CD4-positive, alpha-beta T cell (primary cell): ENCODE results near the gene SCARF1. TPM values are rescaled to one million over a fixed set of nuclear protein-coding genes. Genes with fewer than 3 reads are reported as not detected.

ENCODE experiments used
- ATAC-seq: fragments of 200-7000 bp; cut with Tn5 transposase; one replicate; pipeline ENCODE4 v1.10.0; 2022; ENCODE audit warnings: mild to moderate bottlenecking; ENCODE audit not compliant: poor library complexity
- CTCF ChIA-PET: fragments of 350-600 bp; sonication (Branson Sonifier 250); formaldehyde crosslinking; loops from one replicate; lab custom pipeline; 2021; ENCODE audit warnings: antibody characterized with exemption, inconsistent platforms; lab: Charles Lee
- POLR2A ChIA-PET: fragments of 350-600 bp; sonication (Branson Sonifier 250); formaldehyde crosslinking; loops from one replicate; lab custom pipeline; 2021; ENCODE audit warnings: antibody characterized with exemption, inconsistent platforms; lab: Charles Lee
- DNase-seq, 14 experiments: peaks; one replicate each; pipeline ENCODE4 v3.0.0-alpha.2; 2013 to 2020; ENCODE audit warnings: mixed read lengths in 2 of 14
- H3K27ac ChIP-seq, 2 donors: one replicate each; pipeline versions ENCODE4 v1.5.1 to v1.7.0; 2013; ENCODE audit warnings: low read length in 2 of 2, low read depth in 1 of 2, mild to moderate bottlenecking in 1 of 2
- H3K27me3 ChIP-seq, 2 experiments: 1 replicate in 1 of 2; 2 replicates in 1 of 2; pipeline versions ENCODE4 v1.6.1 to v1.7.0; 2013; ENCODE audit warnings: low read length in 2 of 2, control low read depth in 1 of 2, mild to moderate bottlenecking in 1 of 2, moderate library complexity in 1 of 2; ENCODE audit not compliant: insufficient read depth in 2 of 2, control insufficient read depth in 1 of 2
- H3K36me3 ChIP-seq: one replicate; pipeline ENCODE4 v1.6.1; 2013; ENCODE audit warnings: low read length, control low read depth; ENCODE audit not compliant: insufficient read depth
- H3K4me1 ChIP-seq: one replicate; pipeline ENCODE4 v1.6.1; 2013; ENCODE audit warnings: low read length, control low read depth; ENCODE audit not compliant: insufficient read depth
- H3K4me3 ChIP-seq: one replicate; pipeline ENCODE4 v1.5.1; 2013; ENCODE audit warnings: mild to moderate bottlenecking, low read length, moderate library complexity
- H3K9me3 ChIP-seq, 2 experiments: 1 replicate in 1 of 2; 2 replicates in 1 of 2; pipeline versions ENCODE4 v1.6.1 to v1.7.0; 2013; ENCODE audit warnings: low read length in 2 of 2, mild to moderate bottlenecking in 2 of 2, control low read depth in 1 of 2, moderate library complexity in 1 of 2; ENCODE audit not compliant: control insufficient read depth in 1 of 2, insufficient read depth in 1 of 2
- H3K27ac Mint-ChIP-seq: one replicate; pipeline ENCODE4 v1.8.0; 2020; ENCODE audit warnings: mixed read lengths
- H3K27me3 Mint-ChIP-seq: one replicate; pipeline ENCODE4 v1.8.0; 2021; ENCODE audit warnings: mixed read lengths
- H3K36me3 Mint-ChIP-seq: one replicate; pipeline ENCODE4 v1.8.0; 2021; ENCODE audit warnings: low read depth, mixed read lengths
- H3K4me1 Mint-ChIP-seq: one replicate; pipeline ENCODE4 v1.8.0; 2021; ENCODE audit warnings: low read depth, mixed read lengths
- H3K4me3 Mint-ChIP-seq: one replicate; pipeline ENCODE4 v1.8.0; 2020; ENCODE audit warnings: mild to moderate bottlenecking, mixed read lengths
- H3K9me3 Mint-ChIP-seq: one replicate; pipeline ENCODE4 v1.8.0; 2020; ENCODE audit warnings: mixed read lengths
- CTCF ChIP-seq: fragments of 200-600 bp; IDR thresholded peaks from one replicate; pipeline ENCODE4 v1.8.0; 2022; ENCODE audit warnings: antibody characterized with exemption, mild to moderate bottlenecking
- intact Hi-C, 2 experiments: fragments of 100-400 bp; cut with DNase I in 1 of 2; cut with micrococcal nuclease in 1 of 2; formaldehyde crosslinking; loops; one replicate each; pipeline versions ENCODE4 v1.15.1 to v1.9.0; 2023 to 2025; cut with DNase I, micrococcal nuclease
- total RNA-seq, 174 experiments: library from RNA in 2 of 174; stranded (reverse) in 2 of 174; gene quantifications; one replicate each; pipeline ENCODE4 v1.2.3 and lab custom pipeline; 2021 to 2026

The SCARF1 gene
- total RNA-seq, 2 experiments from 2014 or later, result 0.41 to 0.45 TPM

- Mint-ChIP-seq H3K4me3 (peak overlapping the region; percentile 34), H3K27ac (peak overlapping the region; percentile 27), H3K4me1 (peaks cover 4% of the 10 kb centered on the region), H3K27me3 (no peaks in the 10 kb centered on the region), H3K9me3 (no peaks in the 10 kb centered on the region), H3K36me3 (peaks cover 56% of the 10 kb centered on the region)
- peaks cover 59% of the 10 kb centered on the region for H3K36me3 ChIP-seq
- peaks cover 21% of the 10 kb centered on the region for H3K4me1 ChIP-seq
- ChIA-PET CTCF (interaction anchor here (0.7 to 1.7 kb wide), 3 partner anchors 10 to 21 kb away, joined by 3 to 4 read pairs (median 3); no protein-coding TSS in a partner anchor), POLR2A (no interaction called here)
- H3K9me3 ChIP-seq, result no peaks in the 10 kb centered on the region
- intact Hi-C loops, result loop anchor here in 1 of 2 experiments (1.0 kb wide), 1 partner anchor 32 kb away; no protein-coding TSS in a partner anchor
- H3K27ac ChIP-seq, result no peak overlapping the region
- no peak for TF ChIP-seq CTCF
- DNase-seq (no peak), ATAC-seq (no peak)
- H3K27me3 ChIP-seq, result no peaks in the 10 kb centered on the region
- H3K4me3 ChIP-seq, result no peak overlapping the region
Measured at GRCh38 chr17:1651559-1651844, 6.0 kb upstream of the SCARF1 start.

GRCh38 chr17:1650731-1651558, 5.4 kb upstream of the SCARF1 start:
- Histone ChIP-seq H3K4me1 (peaks cover 24% of the 10 kb centered on the region), H3K27me3 (no peaks in the 10 kb centered on the region), H3K27ac (no peak overlapping the region), H3K9me3 (no peaks in the 10 kb centered on the region), H3K4me3 (no peak overlapping the region), H3K36me3 (peaks cover 53% of the 10 kb centered on the region)
- POLR2A ChIA-PET, result interaction anchor here (3.1 to 3.9 kb wide), 3 partner anchors 22 to 135 kb away, joined by 16 to 44 read pairs (median 29); partner anchors contain the start of genes INPP5K, PRPF8 and SLC43A2
- H3K27ac Mint-ChIP-seq, result peak overlapping the region; percentile 27
- no peaks in the 10 kb centered on the region for H3K27me3 Mint-ChIP-seq
- CTCF ChIA-PET, result interaction anchor here (1.3 to 2.9 kb wide), 3 partner anchors 10 to 21 kb away, joined by 3 to 8 read pairs (median 3); no protein-coding TSS in a partner anchor
- peak overlapping the region; percentile 34 for H3K4me3 Mint-ChIP-seq
- intact Hi-C loops, result loop anchor here in 1 of 2 experiments (1.0 kb wide), 1 partner anchor 32 kb away; no protein-coding TSS in a partner anchor
- no peak for ATAC-seq
- H3K4me1 Mint-ChIP-seq, result peaks cover 5% of the 10 kb centered on the region
- peaks cover 50% of the 10 kb centered on the region for H3K36me3 Mint-ChIP-seq
- DNase-seq, result peak in 1 of 14 experiments; percentile 45
- H3K9me3 Mint-ChIP-seq, result no peaks in the 10 kb centered on the region
- no peak for TF ChIP-seq CTCF

GRCh38 chr17:1649844-1650501, 4.4 kb upstream of the SCARF1 start, which contains the start of gene RILP:
Gene RILP, minus strand, starts transcription at chr17:1649866. Its CDS starts 62 bp downstream, at chr17:1649804.
- ChIA-PET CTCF (interaction anchor here (1.2 to 2.9 kb wide), 15 partner anchors 9 to 376 kb away, joined by 3 to 12 read pairs (median 7); partner anchors contain the start of genes PITPNA, PRPF8, RPA1 and RTN4RL1), POLR2A (interaction anchor here (0.7 to 3.9 kb wide), 15 partner anchors 9 to 742 kb away, joined by 3 to 44 read pairs (median 6); partner anchors contain the start of genes INPP5K, PITPNA, PRPF8 and RPA1)
- Histone ChIP-seq H3K4me3 (peak within 1 kb of the TSS; percentile 61), H3K9me3 (no peaks in the 10 kb centered on the region), H3K27me3 (no peaks in the 10 kb centered on the region), H3K36me3 (peaks cover 46% of the 10 kb centered on the region), H3K4me1 (peaks cover 33% of the 10 kb centered on the region), H3K27ac (peak within 1 kb of the TSS; percentile 45 to 53)
- H3K27me3 Mint-ChIP-seq, result no peaks in the 10 kb centered on the region
- peak within 1 kb of the TSS; percentile 33 for H3K27ac Mint-ChIP-seq
- DNase-seq, result peak in 3 of 14 experiments; percentile 28 to 41 (median 32)
- ATAC-seq, result peak; percentile 2
- intact Hi-C loops, result loop anchor here (1.0 to 5.0 kb wide), 4 partner anchors 22 to 377 kb away; partner anchors contain the start of genes PRPF8 (in 1 of the 2), RTN4RL1 (in 1 of the 2) and SLC43A2 (in 1 of the 2)
- H3K36me3 Mint-ChIP-seq, result peaks cover 44% of the 10 kb centered on the region
- no peak for TF ChIP-seq CTCF
- H3K4me3 Mint-ChIP-seq, result peak within 1 kb of the TSS; percentile 79
- peaks cover 13% of the 10 kb centered on the region for H3K4me1 Mint-ChIP-seq
- H3K9me3 Mint-ChIP-seq, result no peaks in the 10 kb centered on the region
